SK-N-SH (cell line): ENCODE data around the gene LYZL2. TPM values are rescaled to one million over a fixed set of nuclear protein-coding genes. Genes with fewer than 3 reads are reported as not detected.
"Not testable (repeated sequence)": the region's sequence is repeated elsewhere in the genome, so short reads cannot be mapped to it uniquely, and the experiment has no call there.

Experiments
- CTCF ChIA-PET: fragments of 300-600, 350-600 bp; formaldehyde crosslinking; extraction: SDS; loops from one replicate; lab custom pipeline; 2021; lab: Yijun Ruan, JAX
- POLR2A ChIA-PET: fragments of 350-600 bp; sonication (Branson Sonifier 250); formaldehyde crosslinking; extraction: SDS; loops from one replicate; lab custom pipeline; 2020; ENCODE audit warnings: antibody characterized with exemption, inconsistent platforms; lab: Yijun Ruan, JAX
- DNase-seq: peaks from one replicate; pipeline ENCODE4 v3.0.0; 2012
- H2AFZ ChIP-seq: fragments of 200-600 bp; sonication (generic); 2 replicates; pipeline ENCODE4 v1.8.1; 2016; ENCODE audit warnings: antibody characterized with exemption, mild to moderate bottlenecking, low read depth
- H3F3A ChIP-seq: fragments of 200-600 bp; sonication (generic); replicated peaks from 2 replicates; pipeline ENCODE3; 2016; ENCODE audit warnings: antibody characterized with exemption, mild to moderate bottlenecking; ENCODE audit not compliant: insufficient read depth
- H3K27ac ChIP-seq, 2 experiments: fragments of 200-500 bp in 1 of 2; fragments of 200-600 bp in 1 of 2; sonication (Bioruptor generic) in 1 of 2; sonication (generic), shearing (Covaris generic) in 1 of 2; 2 replicates each; pipeline versions ENCODE4 v1.5.1 to v1.6.1; 2014 to 2016; ENCODE audit warnings: low read depth in 2 of 2, inconsistent platforms in 1 of 2, low read length in 1 of 2, mild to moderate bottlenecking in 1 of 2, mixed read lengths in 1 of 2
- H3K27me3 ChIP-seq: fragments of 200-600 bp; sonication (generic), shearing (Covaris generic); 2 replicates; pipeline ENCODE4 v1.6.1; 2016; ENCODE audit warnings: mixed run types; ENCODE audit not compliant: insufficient read depth
- H3K36me3 ChIP-seq, 2 experiments: fragments of 200-500 bp in 1 of 2; fragments of 200-600 bp in 1 of 2; sonication (Bioruptor generic) in 1 of 2; sonication (generic) in 1 of 2; replicated peaks in 1 of 2; 2 replicates each; pipeline versions ENCODE3 to v1.5.1; 2014 to 2016; ENCODE audit warnings: low read length in 1 of 2, mild to moderate bottlenecking in 1 of 2; ENCODE audit not compliant: insufficient read depth in 2 of 2, control insufficient read depth in 1 of 2
- H3K4me1 ChIP-seq, 2 experiments: fragments of 200-500 bp in 1 of 2; fragments of 200-600 bp in 1 of 2; sonication (Bioruptor generic) in 1 of 2; sonication (generic), shearing (Covaris generic) in 1 of 2; 2 replicates each; pipeline versions ENCODE4 v1.5.1 to v1.6.1; 2014 to 2016; ENCODE audit warnings: low read depth in 1 of 2, low read length in 1 of 2, mixed run types in 1 of 2; ENCODE audit not compliant: insufficient read depth in 2 of 2, control insufficient read depth in 1 of 2
- H3K4me2 ChIP-seq: fragments of 200-600 bp; sonication (generic), shearing (Covaris generic); 2 replicates; pipeline ENCODE4 v1.6.1; 2017; ENCODE audit warnings: mixed run types
- H3K4me3 ChIP-seq, 2 experiments: fragments of 200-500 bp in 1 of 2; fragments of 200-600 bp in 1 of 2; sonication (Bioruptor generic) in 1 of 2; sonication (generic), shearing (Covaris generic) in 1 of 2; 2 replicates each; pipeline versions ENCODE4 v1.5.1 to v1.8.1; 2014 to 2016; ENCODE audit warnings: low read depth in 2 of 2, inconsistent platforms in 1 of 2, low read length in 1 of 2, mild to moderate bottlenecking in 1 of 2, mixed read lengths in 1 of 2, moderate library complexity in 1 of 2
- H3K79me2 ChIP-seq: fragments of 200-600 bp; sonication (generic); 2 replicates; pipeline ENCODE4 v1.8.1; 2017; ENCODE audit warnings: mild to moderate bottlenecking; ENCODE audit not compliant: insufficient read depth
- H3K9ac ChIP-seq: fragments of 200-600 bp; sonication (generic); 2 replicates; pipeline ENCODE4 v1.6.1; 2017; ENCODE audit warnings: mixed run types
- H3K9me2 ChIP-seq: fragments of 200-600 bp; sonication (generic); 2 replicates; pipeline ENCODE4 v1.6.1; 2017; ENCODE audit warnings: mixed run types
- H3K9me3 ChIP-seq: fragments of 200-600 bp; sonication (generic); 2 replicates; pipeline ENCODE4 v1.6.1; 2017; ENCODE audit warnings: mixed run types, mild to moderate bottlenecking, moderate library complexity
- H4K20me1 ChIP-seq: fragments of 200-600 bp; sonication (generic); 2 replicates; pipeline ENCODE4 v1.6.1; 2017; ENCODE audit warnings: mild to moderate bottlenecking, mixed run types; ENCODE audit not compliant: insufficient read depth
- CHD2 ChIP-seq: fragments of 150-350 bp; IDR thresholded peaks from 2 replicates; pipeline ENCODE4 v1.6.1; 2018; ENCODE audit warnings: low read length; ENCODE audit not compliant: partially characterized antibody
- ELF1 ChIP-seq: IDR thresholded peaks from 2 replicates; pipeline ENCODE4 v1.4.0; 2012
- EP300 ChIP-seq, 2 experiments: IDR thresholded peaks; 2 replicates each; pipeline versions ENCODE4 v1.4.0 to v1.6.1; 2012; ENCODE audit warnings: borderline replicate concordance in 1 of 2, low read depth in 1 of 2, low read length in 1 of 2
- FOSL2 ChIP-seq: IDR thresholded peaks from 2 replicates; pipeline ENCODE4 v1.4.0; 2012; ENCODE audit warnings: low read depth, mild to moderate bottlenecking, moderate library complexity, borderline replicate concordance
- FOXJ3 ChIP-seq: sonication (generic); formaldehyde crosslinking; IDR thresholded peaks from 2 replicates; pipeline ENCODE4 v1.5.1; 2020; ENCODE audit warnings: mild to moderate bottlenecking, missing genetic modification reagents
- FOXM1 ChIP-seq: IDR thresholded peaks from 2 replicates; pipeline ENCODE4 v1.4.0; 2012; ENCODE audit warnings: low read depth, mild to moderate bottlenecking
- GABPA ChIP-seq: IDR thresholded peaks from 2 replicates; pipeline ENCODE4 v1.4.0; 2012; ENCODE audit warnings: low read depth, mild to moderate bottlenecking
- JUND ChIP-seq: IDR thresholded peaks from 2 replicates; pipeline ENCODE4 v1.4.0; 2012
- NRF1 ChIP-seq: IDR thresholded peaks from 2 replicates; pipeline ENCODE4 v1.6.1; 2012; ENCODE audit warnings: low read depth, mild to moderate bottlenecking, low read length
- RAD21 ChIP-seq: IDR thresholded peaks from 2 replicates; pipeline ENCODE4 v1.6.1; 2012; ENCODE audit warnings: mild to moderate bottlenecking, low read length
- RCOR1 ChIP-seq: fragments of 150-350 bp; IDR thresholded peaks from 2 replicates; pipeline ENCODE4 v1.6.1; 2017; ENCODE audit warnings: antibody characterized with exemption, low read length
- RFX5 ChIP-seq: IDR thresholded peaks from 2 replicates; pipeline ENCODE4 v1.6.1; 2012; ENCODE audit warnings: mild to moderate bottlenecking, improper control_type of control experiment, low read length
- TCF12 ChIP-seq: IDR thresholded peaks from 2 replicates; pipeline ENCODE4 v1.4.0; 2012
- TEAD4 ChIP-seq: IDR thresholded peaks from 2 replicates; pipeline ENCODE4 v1.4.0; 2012; ENCODE audit warnings: mild to moderate bottlenecking, borderline replicate concordance; ENCODE audit not compliant: insufficient read depth
- YY1 ChIP-seq: IDR thresholded peaks from 2 replicates; pipeline ENCODE4 v1.4.0; 2012; ENCODE audit warnings: low read depth, mild to moderate bottlenecking
- WGBS: methylation state at CpG from one replicate; pipeline ENCODE4 v1.1.6; 2017; ENCODE audit warnings: low lambda C conversion rate; 5-methylcytosine and 5-hydroxymethylcytosine counted together
- polyA plus RNA-seq, 3 experiments: library from polyadenylated mRNA; depleted of rRNA; stranded (reverse); fragments of >200 nt; gene quantifications; 2 replicates each; pipeline ENCODE4 v1.2.3, GENCODE V29; 2012
- TF ChIP-seq, protein P1 (sequence below): IDR thresholded peaks from 2 replicates; pipeline ENCODE4 v1.4.0; 2012; ENCODE audit warnings: low read depth, borderline replicate concordance
- TF ChIP-seq, protein P2 (sequence below): fragments of 200-600 bp; sonication (generic); IDR thresholded peaks from 2 replicates; pipeline ENCODE4 v1.6.1; 2017; ENCODE audit warnings: antibody characterized with exemption, mild to moderate bottlenecking, moderate library complexity
- TF ChIP-seq, protein P3 (sequence below): IDR thresholded peaks from 2 replicates; pipeline ENCODE4; 2012
- TF ChIP-seq, protein P4 (sequence below): fragments of 150-350 bp; IDR thresholded peaks from 2 replicates; pipeline ENCODE4 v1.6.1; 2017; ENCODE audit warnings: antibody characterized with exemption, low read length, low read depth, borderline replicate concordance

LYZL2 gene
- polyA plus RNA-seq, 1 of the 3 experiments (the other 2 are of a cell fraction), result not detected

DNA sequence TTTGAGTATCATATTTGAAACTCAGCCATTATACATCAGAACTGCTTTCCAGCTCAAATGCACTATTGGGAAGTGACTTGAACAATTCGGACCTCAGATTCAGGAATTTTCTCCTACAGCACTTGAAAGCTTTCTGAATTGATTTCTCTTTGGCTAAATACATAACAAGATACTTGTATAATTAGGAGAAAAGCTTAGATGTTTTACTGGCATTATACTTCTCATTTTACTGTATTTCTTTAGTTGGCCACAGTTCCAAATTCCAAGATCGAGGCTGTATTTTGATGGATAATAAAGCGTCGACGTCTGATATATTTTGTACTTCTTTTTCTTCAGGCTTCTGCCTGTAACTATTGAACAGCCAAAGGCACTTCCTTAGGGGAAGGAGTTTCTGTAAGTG lies 26.7 kb upstream of the LYZL2 start:
- CTCF ChIA-PET, result interaction anchor here (0.6 to 3.6 kb wide), 3 partner anchors 15 to 1556 kb away, joined by 3 to 21 read pairs (median 9); no protein-coding TSS in a partner anchor
- Histone ChIP-seq H3K9ac (no peak overlapping the region), H4K20me1 (no peaks in the 10 kb centered on the region), H3K4me1 (no peaks in the 10 kb centered on the region; a peak in 2 of 4 replicates), H3K36me3 (no peaks in the 10 kb centered on the region), H3K9me3 (no peaks in the 10 kb centered on the region), H2AFZ (no peak overlapping the region), H3K27ac (no peak overlapping the region), H3F3A (no peaks in the 10 kb centered on the region), H3K79me2 (no peaks in the 10 kb centered on the region), H3K9me2 (no peaks in the 10 kb centered on the region), H3K4me3 (no peak overlapping the region), H3K4me2 (no peak overlapping the region), H3K27me3 (no peaks in the 10 kb centered on the region; the same call in 1 of the 2 replicates)
- DNase-seq, result no peak
- 83% methylated on average over 5 of the region's 5 CpGs for WGBS
- TF ChIP-seq RAD21, result no peak
- TF ChIP-seq, protein P1, sequence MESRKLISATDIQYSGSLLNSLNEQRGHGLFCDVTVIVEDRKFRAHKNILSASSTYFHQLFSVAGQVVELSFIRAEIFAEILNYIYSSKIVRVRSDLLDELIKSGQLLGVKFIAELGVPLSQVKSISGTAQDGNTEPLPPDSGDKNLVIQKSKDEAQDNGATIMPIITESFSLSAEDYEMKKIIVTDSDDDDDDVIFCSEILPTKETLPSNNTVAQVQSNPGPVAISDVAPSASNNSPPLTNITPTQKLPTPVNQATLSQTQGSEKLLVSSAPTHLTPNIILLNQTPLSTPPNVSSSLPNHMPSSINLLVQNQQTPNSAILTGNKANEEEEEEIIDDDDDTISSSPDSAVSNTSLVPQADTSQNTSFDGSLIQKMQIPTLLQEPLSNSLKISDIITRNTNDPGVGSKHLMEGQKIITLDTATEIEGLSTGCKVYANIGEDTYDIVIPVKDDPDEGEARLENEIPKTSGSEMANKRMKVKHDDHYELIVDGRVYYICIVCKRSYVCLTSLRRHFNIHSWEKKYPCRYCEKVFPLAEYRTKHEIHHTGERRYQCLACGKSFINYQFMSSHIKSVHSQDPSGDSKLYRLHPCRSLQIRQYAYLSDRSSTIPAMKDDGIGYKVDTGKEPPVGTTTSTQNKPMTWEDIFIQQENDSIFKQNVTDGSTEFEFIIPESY, result no peak
- TF ChIP-seq, protein P2, sequence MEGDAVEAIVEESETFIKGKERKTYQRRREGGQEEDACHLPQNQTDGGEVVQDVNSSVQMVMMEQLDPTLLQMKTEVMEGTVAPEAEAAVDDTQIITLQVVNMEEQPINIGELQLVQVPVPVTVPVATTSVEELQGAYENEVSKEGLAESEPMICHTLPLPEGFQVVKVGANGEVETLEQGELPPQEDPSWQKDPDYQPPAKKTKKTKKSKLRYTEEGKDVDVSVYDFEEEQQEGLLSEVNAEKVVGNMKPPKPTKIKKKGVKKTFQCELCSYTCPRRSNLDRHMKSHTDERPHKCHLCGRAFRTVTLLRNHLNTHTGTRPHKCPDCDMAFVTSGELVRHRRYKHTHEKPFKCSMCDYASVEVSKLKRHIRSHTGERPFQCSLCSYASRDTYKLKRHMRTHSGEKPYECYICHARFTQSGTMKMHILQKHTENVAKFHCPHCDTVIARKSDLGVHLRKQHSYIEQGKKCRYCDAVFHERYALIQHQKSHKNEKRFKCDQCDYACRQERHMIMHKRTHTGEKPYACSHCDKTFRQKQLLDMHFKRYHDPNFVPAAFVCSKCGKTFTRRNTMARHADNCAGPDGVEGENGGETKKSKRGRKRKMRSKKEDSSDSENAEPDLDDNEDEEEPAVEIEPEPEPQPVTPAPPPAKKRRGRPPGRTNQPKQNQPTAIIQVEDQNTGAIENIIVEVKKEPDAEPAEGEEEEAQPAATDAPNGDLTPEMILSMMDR, result no peak
- TF ChIP-seq, protein P3, sequence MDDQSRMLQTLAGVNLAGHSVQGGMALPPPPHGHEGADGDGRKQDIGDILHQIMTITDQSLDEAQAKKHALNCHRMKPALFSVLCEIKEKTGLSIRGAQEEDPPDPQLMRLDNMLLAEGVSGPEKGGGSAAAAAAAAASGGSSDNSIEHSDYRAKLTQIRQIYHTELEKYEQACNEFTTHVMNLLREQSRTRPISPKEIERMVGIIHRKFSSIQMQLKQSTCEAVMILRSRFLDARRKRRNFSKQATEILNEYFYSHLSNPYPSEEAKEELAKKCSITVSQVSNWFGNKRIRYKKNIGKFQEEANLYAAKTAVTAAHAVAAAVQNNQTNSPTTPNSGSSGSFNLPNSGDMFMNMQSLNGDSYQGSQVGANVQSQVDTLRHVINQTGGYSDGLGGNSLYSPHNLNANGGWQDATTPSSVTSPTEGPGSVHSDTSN, result no peak
- TF ChIP-seq FOXM1, result no peak
- TF ChIP-seq CHD2, result no peak
- TF ChIP-seq FOXJ3 (CRISPR knock-in tag), result no peak
- no peak for TF ChIP-seq TEAD4
- TF ChIP-seq RCOR1, result no peak
- no peak for TF ChIP-seq JUND
- TF ChIP-seq ELF1, result no peak
- TF ChIP-seq, protein P4, sequence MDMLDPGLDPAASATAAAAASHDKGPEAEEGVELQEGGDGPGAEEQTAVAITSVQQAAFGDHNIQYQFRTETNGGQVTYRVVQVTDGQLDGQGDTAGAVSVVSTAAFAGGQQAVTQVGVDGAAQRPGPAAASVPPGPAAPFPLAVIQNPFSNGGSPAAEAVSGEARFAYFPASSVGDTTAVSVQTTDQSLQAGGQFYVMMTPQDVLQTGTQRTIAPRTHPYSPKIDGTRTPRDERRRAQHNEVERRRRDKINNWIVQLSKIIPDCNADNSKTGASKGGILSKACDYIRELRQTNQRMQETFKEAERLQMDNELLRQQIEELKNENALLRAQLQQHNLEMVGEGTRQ, result no peak
- TF ChIP-seq TCF12, result no peak
- no peak for TF ChIP-seq GABPA
- TF ChIP-seq YY1, result no peak
- no peak for TF ChIP-seq NRF1
- no peak for TF ChIP-seq RFX5
- no peak for TF ChIP-seq FOSL2
- TF ChIP-seq EP300 (IDR thresholded peaks at IDR 0.05; ENCODE audit: borderline replicate concordance in 1 of 2, low read depth in 1 of 2, low read length in 1 of 2), result no peak
- POLR2A ChIA-PET, result no interaction called here

DNA sequence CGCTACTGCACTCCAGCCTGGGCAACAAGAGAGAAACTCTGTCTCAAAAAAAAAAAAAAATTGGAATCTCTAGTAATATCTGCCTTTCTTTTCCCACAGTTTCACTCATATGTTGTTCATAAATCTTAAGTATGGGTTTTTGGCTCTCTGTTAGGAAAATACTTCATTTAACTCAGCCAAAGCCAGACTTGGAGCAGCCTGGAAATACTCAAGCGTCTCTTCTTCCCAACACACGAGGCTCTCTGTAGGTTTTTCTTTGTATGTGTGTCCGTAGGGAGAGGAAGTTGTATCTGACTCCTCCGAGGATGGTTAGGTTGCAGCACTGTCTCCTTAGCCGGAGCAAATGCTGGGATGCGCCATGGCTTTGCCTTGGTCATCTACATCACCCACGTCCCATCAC lies 25.4 kb upstream of the LYZL2 start:
- H3K36me3 ChIP-seq, H3F3A ChIP-seq, H4K20me1 ChIP-seq, H2AFZ ChIP-seq, H3K4me2 ChIP-seq, POLR2A ChIA-PET, H3K9me2 ChIP-seq, DNase-seq, H3K9me3 ChIP-seq, H3K9ac ChIP-seq, H3K27me3 ChIP-seq, H3K79me2 ChIP-seq, H3K27ac ChIP-seq, H3K4me1 ChIP-seq, H3K4me3 ChIP-seq: not testable (repeated sequence)
- 78% methylated on average over 8 of the region's 8 CpGs for WGBS
- CTCF ChIA-PET, result interaction anchor here (1.8 to 3.6 kb wide), 2 partner anchors 15 to 16 kb away, joined by 5 to 21 read pairs; no protein-coding TSS in a partner anchor
